Measurements from ENCODE around the gene SKIDA1.
A peak's percentile ranks its signal among the peaks of the same experiment; 100 is the strongest.

SKIDA1 gene

DNA sequence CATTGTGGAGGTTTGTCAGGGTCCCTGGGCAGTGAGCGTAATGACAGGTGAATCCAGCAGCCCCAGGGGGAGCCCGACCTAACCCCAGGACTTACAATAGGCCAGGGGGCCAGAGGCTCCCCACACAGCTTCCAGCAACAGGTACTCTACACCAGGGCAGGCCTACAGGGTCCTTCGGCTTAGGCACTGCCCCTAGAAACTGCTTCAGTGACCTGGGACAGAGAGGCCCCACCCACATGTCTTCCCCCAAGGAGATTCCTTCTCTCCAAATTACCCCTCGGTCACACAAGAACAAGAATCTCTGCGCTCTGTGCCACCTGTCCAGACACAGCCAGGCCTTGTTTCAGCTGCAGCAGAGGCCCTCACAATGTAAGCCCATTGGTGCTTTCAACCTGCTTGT lies 24.4 kb downstream of the SKIDA1 start:
- no peak for DNase-seq (ENCODE audit: low spot score)

DNA sequence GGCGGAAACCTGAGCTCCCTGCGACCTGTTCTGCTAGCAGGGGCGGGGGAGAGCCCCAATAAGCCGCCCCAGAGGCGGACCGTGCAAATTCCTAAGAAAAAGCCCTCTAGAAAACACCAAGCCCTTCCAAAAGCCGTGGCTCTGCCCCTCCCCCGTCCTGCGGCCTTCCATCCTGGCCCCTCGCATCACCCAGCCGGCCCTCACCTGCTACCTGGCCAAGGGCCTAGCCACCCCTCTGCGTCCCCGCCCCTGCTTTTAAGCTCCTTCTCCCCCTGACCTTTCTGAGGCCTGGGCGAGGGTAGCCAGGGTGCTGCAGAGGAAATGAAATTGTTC lies 24.9 kb downstream of the SKIDA1 start:
- DNase-seq (ENCODE audit: low spot score), result no peak

DNA sequence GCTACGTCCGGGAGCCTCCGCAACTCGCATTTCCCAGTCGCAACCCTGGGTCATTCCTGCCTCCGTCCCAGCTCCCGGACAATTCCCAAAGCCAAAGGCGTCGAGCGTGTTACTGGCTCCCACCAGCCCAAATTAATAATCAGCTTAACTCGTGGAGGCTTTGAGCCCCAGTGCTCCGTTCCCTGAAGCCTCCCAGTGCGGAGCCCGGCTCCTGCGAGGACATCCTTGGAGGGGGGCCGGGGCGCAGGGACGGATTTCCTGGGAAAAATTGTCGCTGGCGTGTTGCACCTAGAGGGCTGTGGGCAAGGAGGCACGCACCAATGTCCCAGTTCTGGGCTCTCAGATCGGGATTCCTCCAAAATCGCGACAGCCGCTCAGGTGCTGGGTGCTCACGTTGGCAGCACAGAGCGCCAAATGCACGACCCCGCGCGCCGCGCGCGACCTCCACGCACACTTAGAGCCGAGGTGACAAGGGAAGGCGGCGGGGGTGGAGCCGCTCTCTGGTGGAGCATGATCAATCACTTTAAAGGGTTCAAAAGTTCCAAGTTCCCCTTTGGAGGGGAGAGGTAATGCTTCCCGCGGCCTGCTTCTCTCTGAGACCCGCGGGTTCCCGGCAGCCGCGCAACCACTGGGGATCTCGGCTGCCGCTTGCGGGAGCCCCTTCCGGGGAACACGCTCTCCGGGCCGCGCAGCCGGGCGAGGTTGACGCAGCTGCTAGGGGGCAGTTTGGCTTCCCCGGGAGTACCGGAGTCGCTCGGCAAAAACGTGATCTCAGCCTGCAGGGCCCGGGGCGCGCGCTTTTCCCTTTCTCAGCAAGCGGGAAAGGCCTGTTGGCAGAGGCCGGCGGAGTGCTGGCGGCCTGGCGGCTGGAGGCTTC lies 25.5 kb downstream of the SKIDA1 start:
- no peak for DNase-seq (ENCODE audit: low spot score)

DNA sequence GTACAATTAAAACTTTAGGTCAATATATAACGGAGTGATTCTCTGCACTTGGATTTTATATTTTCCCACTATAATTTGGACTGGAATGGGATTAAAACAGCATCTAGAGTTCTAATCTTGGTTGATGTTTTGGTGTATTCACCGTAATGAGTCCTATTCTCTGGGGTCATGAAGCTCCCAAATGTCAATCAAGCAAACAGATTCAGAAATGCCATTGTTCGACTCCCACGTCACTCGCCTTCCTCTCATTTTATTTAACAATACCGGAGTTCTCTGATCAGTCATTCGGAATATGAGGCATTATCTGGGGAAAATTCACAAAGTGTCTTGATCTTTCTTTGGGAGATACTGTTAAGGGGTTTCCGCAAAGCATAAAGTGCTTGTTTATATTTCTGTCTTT lies 26.5 kb downstream of the SKIDA1 start:
- DNase-seq (ENCODE audit: low spot score), result no peak

DNA sequence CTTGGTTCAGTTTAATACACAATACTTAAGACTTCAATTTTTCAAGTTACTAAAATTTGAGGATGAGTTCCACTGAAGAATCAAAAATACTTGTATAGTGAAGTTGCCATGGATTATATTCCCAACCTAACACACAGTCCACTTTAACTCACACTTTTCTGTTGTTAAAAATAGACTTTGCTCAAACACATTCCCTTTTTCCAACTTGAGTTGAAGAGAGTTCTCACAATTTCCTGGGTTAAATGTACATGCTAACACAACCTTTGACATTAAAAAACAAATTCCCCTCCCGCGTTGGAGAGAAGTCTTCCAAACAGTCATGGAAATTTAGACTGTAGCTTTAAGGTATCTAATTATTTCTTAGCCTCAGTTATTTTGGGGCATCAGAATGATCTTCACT lies 27.1 kb downstream of the SKIDA1 start:
- DNase-seq (ENCODE audit: low spot score), result no peak

DNA sequence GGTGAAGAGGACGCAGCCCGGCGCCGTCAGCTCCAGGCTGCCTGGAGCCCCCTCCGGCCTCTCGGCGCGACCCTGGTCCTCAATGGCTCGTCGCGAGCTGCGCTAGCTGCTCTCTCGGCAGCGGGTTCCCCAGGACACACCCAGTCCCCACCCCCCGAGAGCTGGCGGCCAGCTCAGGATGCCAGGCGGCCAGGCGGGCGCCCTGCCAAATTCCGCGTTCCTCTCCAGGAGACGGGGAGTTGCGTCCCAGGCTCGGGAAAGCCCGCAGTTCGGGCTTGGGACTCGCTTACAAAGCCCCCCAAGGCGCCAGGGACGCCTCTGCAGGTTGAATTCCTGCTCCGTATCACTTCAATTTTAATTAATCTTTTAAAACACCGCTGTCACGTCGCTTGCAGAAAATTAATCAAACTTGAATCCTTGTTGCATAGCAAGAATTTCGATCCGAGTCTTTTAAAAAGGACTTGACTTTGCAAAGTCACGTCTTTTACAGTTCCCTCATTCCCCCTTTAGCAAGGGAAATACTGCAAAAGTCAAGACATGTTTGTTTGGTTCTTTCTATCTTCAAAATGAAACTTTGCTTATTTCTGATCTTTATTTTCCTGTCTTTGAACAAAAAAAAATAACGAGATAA lies 28.2 kb downstream of the SKIDA1 start:
- peak; percentile 96 for DNase-seq (ENCODE audit: low spot score)

DNA sequence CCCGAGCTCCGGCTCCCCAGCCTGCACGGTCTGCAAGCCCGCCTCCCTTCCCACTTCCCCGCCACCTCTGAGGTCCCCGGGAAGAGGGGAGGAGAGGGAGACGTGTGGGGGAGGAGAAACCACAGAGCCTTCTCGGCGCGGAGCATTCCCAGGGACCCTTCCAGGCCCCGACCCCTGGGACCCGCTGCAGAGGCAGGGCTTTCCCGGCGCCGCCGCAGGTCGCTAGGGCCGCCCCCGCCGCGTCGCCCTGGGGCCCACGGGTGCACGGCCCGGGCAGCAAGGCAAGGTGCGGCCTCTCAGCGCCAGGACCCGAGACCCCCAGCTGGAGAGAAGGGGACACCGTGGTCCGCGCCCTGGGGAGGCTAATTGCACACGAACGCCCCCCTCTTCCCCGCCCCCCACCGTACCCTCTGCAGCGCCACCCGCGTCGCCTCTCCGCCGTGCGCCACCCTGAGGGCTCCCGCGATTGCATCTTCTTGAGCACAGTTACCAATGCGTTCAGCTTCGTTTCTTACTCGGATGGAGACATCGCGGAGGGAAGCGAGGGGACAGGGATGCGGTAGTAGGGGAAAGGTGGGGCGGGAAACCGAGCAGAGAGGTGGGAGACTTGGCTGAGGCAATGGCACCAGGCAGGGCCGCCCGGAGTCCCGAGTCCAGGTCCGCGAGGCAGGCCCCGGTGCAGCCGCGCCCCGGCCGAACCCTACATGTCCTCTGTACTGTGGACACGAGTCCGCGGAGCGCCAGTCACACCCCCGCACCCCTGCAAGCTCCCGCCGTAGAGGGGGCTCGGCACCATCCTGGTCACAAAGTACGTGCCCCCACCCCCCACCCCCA lies 28.9 kb downstream of the SKIDA1 start:
- DNase-seq (ENCODE audit: low spot score), result peak; percentile 68

DNA sequence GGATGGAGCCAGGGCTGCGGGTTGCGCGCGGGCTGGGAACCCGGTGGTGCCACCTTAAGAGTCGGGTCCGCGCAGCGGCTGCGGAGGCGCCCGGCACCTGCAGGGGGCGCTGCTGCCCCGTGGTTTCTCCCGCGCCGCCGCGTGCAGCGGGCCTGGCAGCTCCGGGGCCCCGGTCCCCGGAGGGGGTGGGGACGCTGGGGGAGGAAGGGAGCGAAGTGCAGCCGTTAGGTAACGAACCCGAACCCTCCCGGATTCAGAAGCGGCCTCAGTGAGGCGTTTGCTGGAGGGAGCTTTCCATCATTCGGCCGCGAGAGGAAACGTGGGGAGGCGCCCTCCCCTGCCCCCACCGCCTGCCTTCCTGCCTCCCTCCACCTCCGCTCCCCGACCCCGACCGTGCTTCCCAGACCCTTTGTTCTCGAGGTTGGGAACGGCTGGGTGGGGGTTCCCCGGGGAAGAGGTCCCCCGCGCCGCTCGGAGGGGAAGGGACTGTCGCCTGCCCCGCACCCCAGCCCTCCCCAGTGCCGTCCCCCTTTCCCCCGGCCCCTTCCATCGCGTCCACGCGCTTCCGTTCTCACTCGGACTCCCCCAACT lies 29.6 kb downstream of the SKIDA1 start:
- peak; percentile 83 for DNase-seq (ENCODE audit: low spot score)

DNA sequence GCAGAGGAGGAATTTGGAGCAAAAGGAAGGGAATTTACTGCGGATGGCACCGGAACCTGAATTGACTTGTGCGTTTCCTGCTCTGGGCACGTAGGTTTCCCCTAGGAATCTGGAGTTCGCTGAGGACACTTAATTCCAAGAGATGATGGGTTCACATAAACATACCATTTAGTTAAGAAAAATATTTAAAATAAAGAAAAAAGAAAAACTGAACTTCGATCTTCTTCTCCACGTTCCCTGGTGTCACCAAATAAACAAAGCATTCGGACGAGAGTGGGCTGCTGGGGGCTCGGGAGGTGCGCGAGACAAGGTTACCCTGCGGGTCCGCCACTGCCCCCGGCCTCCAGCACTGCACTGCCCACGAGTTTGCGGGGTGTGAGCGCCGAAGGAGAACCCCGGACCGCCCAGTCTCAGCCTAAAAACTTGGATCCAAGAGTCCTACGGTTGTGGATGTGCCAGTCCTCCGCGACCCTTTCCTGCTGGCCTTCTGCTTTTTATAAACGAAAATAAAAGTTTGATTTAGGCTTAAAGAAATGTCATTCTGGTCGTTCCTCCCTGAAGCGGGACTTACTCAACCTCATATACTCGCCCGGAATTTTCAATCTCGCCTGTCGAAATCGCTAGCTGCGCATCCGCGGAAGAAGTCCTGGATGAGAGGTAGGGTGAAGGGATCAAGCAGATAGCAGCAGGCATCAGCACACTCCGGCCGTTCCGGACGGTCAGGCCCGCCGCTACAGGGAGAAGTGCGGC lies 30.3 kb downstream of the SKIDA1 start:
- DNase-seq (ENCODE audit: low spot score), result peak; percentile 5

DNA sequence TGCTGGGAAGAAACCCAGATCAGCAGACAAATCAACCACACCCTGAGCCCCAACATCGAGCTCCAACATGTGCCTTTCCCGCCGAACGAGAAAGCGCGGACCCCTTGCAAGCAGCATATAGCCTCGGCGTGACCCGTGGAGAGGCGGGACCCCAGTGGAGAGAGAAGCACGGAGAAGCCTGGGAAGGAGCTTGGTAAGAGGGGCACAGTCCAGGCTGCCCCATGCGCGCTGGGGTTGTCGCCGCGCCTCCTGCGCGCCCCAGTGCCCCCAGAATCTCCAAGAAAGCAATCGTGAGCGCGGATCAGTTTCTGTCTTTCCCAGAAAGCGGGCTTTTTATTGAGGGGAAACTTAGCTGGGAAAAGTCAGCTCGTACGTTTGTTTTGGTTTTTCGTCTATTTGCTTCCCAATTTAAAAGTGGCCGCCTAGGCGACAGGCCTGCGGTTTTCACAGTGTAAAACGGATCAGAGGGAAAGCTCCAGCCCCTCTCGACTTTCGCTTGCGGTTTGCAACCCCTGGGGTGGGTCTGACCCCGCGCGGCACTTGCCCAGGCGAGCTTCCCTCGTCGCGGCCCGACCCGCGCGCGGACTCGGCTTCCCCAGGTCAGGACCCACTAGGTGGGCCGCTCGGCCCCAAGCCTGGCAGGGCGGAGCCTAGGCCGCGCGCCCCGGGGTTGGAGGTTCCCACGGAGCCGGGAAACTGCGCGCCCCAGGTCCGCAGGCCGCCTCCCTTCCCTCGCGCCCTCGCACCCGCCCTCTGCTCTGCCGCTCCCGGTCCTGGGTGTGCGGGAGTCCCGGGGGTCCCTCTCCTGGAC lies 31.1 kb downstream of the SKIDA1 start:
- no peak for DNase-seq (ENCODE audit: low spot score)

DNA sequence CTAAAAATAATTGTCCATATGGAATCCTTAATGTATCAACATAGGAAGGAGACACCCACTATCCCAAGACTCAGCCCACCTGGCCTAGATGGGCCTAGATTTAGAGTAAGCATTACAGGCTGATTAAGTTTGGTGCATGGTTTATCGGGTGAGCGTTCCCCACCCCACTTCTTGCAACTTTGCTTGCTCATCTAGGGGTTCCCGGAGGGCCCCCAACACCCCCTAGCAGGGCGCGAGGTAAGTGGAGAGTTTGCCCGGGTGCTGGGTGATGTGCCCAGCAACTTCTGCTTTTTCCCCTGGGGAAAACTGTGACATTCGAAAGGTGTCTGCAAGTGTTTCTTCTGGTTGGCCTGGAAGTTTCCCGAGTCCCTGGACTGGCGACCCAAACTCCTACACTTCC lies 31.7 kb downstream of the SKIDA1 start:
- DNase-seq (ENCODE audit: low spot score), result no peak

DNA sequence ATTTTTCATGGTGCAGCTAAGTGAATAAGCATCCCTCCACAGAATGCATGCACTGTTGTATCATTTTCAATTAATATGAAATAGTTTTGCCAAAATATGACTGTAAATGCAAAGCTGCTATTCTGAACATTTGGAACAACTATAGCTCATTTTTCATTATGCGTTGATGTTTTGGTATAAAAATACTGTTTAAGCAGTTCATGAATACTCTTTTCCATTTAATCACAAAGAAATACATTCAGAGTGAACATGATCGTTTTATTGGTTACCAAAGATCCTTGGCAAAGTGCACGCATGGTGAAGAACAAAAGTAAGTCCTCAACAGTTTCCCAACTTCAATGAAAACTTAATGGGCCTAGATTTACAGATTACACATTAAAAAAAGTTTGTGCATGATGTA lies 33.1 kb downstream of the SKIDA1 start:
- no peak for DNase-seq (ENCODE audit: low spot score)

DNA sequence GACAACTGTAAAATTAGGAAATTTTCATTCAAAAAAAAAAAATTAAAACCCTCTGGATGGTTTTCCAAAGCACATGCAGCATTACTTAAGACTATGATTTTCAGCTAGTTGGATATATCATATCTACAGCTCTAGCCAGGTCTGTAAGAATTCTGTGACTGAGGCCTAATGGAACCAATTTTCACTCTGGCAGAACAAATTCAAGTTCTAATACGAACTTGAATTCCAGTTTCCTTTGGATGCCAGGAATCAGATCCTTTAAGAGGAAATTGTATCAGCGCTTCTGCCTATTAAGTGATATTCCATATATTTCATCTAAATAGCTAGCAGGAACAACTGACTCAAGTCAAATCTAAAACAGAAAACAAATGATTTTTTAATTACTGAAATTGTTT lies 34.8 kb downstream of the SKIDA1 start:
- no peak for DNase-seq (ENCODE audit: low spot score)

DNA sequence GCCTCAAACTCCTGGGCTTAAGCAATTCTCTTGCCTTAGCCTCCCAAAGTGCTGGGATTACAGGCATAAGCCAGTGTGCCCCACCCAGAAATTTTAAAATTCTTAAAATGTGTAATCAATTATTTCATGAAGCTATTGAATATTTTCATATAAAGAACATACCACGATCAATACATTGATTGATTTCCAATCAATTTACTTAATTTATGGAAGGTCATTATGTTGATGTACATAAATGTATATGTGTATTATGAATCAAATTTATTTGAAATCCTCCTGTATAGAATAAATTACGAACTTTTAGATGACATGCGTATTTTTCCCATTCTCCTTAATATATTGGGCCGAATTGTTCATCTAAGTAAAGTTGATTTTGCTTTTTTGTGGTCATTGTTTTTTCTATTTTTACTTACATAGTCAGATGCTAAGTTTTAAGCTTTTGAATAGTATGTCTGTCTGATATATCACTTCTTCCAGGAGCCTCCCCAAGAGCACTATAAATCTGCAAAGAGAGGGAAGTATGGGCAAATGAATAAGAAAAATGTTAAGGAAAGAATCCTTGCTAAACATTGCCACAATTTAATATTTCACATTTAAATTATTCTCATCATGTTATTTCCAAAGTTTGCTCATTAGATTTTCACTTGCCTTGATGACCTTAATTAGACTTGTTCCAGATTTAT lies 35.3 kb downstream of the SKIDA1 start:
- DNase-seq (ENCODE audit: low spot score), result no peak

DNA sequence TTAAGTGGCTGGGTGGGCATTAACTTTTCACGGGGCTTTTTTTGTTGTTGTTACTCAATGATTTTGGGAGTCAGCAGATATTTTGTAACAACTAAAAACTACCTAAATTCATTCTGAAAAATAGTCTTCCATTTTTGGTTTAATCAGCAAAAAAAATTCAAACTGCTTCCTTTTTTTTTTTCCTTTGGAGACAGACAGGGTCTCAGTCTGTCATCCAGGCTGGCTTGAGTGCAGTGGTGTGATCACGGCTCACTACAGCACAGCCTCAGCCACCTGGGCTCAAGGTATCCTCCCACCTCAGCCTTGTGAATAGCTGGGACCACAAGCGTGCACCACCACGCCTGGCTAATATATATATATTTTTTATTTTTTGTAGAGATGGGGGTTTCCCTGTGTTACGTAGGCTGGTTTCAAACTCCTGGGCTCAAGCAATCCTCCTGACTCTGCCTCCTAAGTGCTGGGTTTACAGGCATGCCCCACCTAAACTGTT lies 36.5 kb downstream of the SKIDA1 start:
- no peak for DNase-seq (ENCODE audit: low spot score)

DNA sequence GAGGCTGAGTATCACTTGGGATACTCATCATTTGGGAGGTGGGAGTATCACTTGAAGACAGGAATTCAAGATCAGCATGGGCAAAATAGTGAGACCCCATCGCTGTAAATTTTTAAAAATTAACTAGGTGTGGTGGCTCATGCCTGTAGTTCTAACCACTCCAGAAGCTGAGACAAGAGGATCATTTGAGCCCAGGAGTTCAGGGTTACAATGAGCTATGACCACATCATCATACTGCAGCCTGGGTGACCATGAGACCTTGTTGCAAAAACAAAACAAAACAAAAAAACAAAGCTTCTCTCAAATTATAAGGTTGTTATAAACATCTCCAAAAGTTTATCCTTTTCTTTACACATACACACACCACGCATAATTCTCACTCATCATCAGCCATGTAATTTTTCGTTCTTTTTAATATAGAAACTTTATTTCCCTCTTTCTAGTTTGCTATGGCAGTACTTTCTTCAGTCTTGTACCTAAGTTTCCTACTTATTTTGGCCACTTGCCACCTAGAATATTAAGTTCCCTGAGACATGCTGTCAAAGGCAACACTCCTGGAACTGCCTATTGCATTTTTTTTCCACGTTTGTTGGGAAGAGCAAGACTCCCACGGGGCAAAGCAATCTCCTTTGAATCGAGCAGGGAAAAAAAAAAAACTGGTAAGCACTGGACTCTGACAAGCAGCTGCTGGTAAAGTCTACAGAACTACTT lies 37.1 kb downstream of the SKIDA1 start:
- DNase-seq (ENCODE audit: low spot score), result no peak

DNA sequence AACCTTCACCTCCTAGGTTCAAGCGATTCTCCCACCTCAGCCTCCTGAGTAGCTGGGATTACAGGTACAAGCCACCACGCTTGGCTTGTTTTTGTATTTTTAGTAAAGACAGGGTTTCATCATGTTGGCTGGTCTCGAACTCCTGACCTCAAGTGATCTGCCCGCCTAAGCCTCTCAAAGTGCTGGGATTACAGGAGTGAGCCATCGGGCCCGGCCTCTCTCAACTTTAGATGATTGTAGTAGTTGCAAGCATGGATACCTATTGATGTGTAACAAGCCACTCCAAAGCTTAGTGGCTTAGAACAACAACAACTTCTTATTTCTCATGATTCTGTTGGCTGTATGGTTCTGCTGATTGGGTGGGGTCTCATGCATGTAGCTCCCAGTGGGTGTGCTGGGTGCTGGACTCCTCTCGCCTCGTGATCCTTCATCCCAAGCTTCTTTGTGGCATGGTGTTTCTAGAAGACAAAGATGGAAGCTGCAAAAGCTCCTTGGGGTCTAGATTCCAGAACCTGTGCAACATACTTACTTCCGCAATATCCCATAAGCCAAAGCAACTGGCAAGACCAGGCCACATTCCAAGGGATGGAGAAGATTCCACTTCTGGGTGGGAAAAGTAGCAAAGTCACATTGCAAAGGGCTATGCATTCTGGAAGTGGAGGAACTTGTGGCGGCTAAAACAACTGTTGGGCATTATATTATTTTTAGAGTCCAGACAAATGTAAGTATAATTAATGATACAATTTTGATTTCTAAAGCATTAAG lies 37.9 kb downstream of the SKIDA1 start:
- no peak for DNase-seq (ENCODE audit: low spot score)

DNA sequence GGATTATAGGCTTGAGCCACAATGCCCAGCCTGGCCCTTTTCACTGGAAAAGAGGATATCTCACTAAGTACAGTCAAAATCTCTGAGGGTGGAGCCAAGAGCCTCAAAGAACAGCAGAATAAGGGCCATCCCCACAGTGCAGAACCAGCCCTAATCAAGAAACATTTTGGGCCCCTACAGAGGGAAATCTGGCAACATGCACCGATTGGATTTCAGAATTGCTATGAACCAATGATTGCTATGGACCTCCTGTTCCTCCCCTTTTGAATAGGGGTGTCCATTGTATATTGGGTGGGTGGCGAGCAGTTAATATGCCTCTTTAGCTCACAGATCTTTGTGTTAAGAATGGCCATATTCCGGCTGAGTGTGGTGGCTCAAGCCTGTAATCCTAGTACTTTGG lies 42.7 kb downstream of the SKIDA1 start:
- DNase-seq (ENCODE audit: low spot score), result no peak

DNA sequence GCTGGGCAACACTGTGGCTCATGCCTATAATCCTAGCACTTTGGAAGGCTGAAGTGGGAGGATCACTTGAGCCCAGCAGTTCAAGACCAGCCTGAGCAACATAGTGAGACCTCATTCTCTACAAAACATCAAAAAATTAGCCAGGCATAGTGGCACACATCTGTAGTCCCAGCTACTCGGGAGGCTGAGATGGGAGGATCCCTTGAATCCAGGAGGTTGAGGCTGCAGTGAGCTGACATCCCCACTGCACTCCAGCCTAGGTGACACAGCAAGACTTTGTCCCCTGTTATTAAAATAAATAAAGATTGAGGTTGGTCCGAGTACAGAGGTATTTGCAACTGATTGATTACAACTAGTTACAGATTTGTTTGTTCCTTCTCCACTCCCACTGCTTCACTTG lies 44.1 kb downstream of the SKIDA1 start:
- no peak for DNase-seq (ENCODE audit: low spot score)

All from LoVo (cell line).